CD4-positive, alpha-beta T cell treated with Interleukin-4 for 1 hour (primary cell): Measurements from ENCODE around the gene AP3B2.
"Not testable (repeated sequence)": the region's sequence is repeated elsewhere in the genome, so short reads cannot be mapped to it uniquely, and the experiment has no call there.

ENCODE experiments used
- DNase-seq, 2 donors: peaks; one replicate each; pipeline ENCODE4 v3.0.0-alpha.2; 2020 to 2022

Gene AP3B2

DNA sequence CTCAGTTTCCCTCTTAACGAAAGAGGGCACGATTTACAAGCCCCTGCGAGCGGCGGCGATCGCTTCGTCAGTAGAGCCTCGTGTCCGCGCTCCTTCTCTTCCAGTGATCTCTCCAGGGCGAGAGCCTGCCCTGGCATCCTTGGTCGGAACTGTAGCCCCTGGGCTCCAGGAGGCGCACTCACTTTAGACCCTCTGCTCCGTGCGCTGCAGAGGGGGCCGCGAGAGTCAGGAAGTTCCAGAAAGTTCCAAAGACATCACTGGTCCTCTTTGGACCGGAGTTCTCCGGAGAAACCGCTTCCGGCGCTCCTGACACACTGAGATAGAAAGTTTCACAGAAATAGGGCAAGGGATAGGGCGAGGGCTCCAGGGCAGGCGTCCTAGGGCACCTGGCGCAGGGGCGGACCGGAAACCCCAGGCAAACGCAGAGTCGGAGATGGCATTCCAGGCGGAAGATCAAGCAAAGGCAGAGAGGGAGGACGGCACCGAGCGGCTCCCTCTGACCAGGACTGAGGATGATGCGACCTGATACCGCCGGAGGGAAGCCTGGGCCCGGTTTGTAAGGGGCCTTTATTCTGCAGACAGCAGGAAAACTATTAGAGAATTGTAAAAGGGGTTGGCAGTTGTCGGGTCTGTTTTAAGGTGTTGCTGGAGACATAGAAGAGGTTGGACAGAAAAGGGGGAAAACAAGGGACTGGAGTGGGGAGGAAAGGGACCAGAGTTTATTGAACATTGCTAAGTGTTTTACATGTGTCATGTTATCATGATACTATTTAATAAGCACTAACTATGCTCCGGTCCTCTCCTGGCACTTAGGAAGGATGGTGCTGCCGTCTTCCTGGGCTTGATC is 61.2 kb downstream of the AP3B2 start:
- DNase-seq: no peak

DNA sequence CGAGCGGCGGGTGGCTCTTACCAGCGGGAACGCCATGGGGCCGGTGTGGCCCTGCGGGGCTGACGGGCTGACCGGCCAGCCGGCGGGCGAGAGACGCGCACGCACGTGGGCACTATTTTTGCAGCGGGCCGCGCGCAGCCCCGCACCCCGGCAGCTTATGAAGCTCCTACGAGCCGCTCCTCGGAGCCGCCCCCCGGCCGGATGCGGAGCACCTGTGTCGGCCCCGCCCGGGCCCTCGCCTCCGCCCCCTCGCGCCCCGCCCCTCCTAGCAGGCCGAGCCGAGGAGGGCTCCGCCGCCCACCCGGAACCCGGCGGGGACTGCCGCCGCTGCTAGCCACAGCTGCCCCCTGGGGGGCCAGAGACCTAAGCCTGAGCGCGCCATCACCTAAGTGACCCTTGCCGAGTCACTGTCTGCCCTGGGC is 61.8 kb downstream of the AP3B2 start:
- DNase-seq: peak in 1 of 2 donors; percentile 38

GRCh38 chr15:82647045-82647834 is 62.4 kb downstream of the AP3B2 start, which contains the start of gene CPEB1:
CPEB1 (minus strand) TSS chr15:82647363; CDS start chr15:82628459, 18,904 bp downstream.
- DNase-seq: peak in 1 of 2 donors; percentile 24

GRCh38 chr15:82646250-82647044 is 63.2 kb downstream of the AP3B2 start:
- no peak for DNase-seq

DNA sequence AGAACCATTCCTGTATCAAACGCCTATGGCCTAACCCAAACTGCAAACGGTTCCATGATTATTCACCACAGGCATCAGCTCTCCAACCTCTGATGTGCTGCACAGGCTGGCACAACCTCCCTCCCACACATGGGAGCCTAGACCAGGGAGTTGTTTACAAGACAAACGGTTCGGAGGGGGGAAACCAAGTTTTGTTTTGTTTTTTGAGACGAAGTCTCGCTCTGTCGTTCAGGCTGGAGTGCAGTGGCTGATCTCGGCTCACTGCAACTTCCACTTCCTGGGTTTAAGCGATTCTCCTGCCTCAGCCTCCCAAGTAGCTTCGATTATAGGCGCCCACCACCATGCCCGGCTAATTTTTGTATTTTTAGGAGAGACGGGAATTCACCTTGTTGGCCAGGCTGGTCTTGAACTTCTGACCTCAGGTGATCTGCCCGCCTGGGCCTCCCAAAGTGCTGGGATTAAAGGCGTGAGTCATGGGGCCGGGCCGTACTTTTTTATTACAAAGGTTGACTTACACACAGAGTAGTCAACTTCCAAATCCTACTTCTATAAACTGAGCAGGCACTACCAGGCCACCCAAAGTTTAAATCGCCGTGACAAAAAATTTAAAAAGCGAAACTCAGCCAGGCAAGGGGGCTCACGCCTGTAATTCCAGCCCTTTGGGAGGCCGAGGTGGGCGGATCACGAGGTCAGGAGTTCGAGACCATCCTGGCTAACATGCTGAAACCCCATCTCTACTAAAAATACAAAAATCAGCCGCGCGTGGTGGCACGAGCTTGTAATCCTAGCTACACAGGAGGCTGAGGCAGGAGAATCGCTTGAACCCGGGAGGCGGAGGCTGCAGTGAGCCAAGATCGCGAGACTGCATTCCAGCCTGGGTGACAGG is 64.5 kb downstream of the AP3B2 start:
- DNase-seq: not testable (repeated sequence)

DNA sequence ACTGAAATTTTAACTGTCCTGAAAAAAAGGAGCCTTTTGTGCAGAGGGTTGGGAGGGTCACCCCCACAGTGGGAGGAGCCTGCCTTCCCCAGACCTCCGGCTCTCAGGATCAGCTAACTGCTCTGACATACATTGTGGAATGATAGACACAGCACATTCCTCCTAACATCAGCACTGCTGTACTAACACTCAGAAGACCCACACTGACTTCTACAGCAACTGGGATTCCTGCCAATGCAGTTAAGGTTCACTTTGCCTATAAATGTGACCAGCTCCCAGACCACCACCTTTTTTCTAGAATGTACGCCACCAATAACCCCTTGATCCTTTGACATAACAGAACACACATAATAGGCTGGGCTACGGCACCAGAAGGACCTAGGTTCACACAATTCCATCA is 65.7 kb downstream of the AP3B2 start:
- no peak for DNase-seq

GRCh38 chr15:82642656-82643055 is 67.0 kb downstream of the AP3B2 start:
- DNase-seq: no peak

DNA sequence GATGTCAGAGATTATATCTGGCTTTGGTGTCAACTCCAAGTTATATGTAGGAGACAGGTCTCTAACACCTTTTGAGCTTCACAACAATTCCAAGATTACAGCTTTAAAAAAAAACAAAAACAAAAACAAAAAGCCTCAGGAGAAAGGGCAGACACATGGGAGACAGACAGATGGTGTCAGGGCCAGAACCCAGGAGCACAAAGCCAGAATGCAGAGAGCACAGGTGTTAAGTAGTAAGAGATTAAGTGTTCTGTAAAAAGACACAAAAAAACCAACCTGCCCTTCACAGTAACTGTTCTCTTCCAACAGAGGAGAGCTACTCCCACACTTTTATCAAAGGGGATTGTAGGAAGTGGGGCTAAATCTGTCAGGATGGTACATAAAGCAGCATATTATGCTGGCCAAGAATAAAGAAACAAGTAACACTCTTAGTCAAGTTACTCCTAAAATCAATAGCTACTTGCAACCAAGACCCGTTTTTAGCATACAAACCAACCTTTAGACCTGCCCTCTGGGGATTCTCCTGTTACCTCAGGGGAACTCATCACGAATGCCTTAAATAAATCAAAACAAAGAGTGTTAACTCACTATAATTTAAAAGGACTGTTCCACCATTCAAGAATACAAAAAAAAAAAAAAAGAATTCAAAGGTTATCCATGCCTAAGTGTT is 68.4 kb downstream of the AP3B2 start:
- DNase-seq: no peak

DNA sequence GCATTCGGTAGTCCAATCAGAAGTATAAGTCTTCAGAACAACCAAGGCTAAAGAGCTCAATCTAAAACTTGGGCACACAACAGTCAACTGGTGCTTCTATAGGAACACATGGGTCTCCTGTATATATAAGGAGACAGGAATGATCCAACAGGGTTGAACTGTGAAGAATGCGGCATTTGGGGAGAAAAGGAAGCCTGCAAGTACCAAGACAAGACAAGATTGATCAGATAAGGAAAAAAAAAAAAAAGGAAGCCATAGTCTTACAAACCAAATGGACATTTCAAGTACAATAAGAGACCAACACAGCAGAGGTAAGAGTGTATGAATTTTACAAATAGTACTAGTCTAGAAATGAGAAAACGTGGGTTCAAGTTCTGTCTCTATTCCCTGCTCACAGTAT is 69.0 kb downstream of the AP3B2 start:
- no peak for DNase-seq

- DNase-seq: no peak
Observed at GRCh38 chr15:82635798-82636197, 73.9 kb downstream of the AP3B2 start.

DNA sequence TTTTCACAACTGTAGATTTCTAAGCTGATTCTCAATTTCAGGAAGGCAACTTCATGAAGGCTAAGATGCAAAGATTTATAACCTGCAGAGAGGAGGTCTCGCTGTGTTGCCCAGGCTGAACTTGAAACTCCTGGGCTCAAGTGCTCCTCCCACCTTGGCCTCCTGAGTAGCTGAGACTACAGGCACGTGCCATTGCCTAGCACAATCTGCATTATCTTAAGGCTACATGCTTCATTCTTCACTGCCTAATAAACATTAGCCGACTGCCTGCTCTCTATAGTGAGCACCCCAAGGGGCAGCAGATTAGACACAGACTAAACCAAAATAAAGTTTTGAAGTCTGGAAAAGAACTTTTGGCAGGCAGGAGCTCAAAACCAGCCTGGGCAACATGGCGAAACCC is 79.6 kb downstream of the AP3B2 start:
- DNase-seq: no peak

DNA sequence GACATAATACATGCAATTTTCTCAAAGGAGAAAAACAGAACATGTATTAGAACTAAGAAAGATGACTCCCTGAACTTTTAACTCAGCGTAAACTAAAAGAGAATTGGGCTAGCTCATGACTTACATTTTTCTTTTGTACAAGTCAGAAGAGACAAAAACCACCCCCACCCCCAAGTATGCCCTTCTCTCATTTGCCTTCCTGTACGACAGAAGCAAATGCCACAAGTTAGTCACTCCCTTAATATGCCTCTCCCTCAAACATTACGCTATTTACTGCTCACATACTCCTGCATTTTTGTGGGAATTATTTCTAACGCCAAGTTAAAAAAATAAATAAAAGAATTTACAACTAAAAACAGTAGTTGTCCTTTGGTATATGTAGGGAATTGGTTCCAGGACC is 84.5 kb downstream of the AP3B2 start:
- DNase-seq: no peak

DNA sequence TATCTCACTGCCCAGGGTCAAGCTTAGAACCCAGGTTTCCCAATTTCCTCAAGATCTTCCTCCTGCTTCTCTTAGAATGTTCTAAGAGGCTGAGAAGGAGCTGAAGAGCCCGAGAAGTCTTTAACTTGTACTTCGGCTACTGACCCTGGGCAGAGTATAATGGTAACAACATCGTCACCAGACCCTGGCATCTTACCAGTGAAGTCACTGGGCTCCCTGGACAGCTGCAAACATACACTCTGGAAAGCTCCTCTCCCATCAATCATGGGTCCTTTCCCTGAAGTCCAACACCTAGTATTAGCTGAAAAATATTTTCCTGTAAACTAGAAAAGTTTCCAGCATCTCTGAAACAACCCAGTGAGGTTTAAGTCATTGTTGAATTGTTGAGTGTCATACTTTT is 85.2 kb downstream of the AP3B2 start:
- DNase-seq: no peak

DNA sequence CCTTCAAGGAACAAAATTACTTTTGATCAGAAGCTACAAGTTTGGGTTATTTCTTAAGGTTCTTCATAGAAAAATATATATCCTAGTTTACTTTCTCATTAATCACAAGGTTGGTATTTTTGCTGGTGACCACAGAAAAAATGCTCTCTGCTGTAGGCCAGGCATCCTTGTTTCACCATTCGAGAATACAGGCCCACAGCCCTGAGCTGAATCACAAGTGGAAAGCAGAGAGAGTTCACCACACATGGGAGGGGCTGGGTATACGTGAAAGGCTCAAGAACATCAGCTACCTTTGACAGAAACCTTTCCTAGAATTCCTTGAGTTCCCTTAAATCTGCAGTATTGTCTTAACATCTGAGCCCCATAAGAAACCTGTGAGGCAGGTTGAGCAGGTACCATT is 85.7 kb downstream of the AP3B2 start:
- no peak for DNase-seq

DNA sequence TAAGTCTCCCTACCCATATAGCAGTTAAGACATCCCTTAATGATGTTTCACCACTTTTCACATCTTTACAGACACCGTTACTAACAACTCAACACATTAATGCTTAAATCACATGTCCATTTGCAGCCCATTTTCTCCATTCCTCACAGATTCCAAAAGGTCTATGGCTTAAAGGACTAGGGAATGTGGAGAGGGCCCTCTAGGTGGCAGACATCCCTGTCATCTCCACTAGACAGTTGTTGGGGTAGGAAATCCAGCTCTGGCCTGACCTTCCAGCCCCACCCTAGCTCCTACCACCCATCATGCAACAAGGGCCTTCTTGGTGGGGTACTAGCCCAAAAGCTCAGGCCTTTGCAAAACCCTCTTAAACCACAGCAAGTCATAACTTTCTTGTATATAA is 87.7 kb downstream of the AP3B2 start:
- DNase-seq: no peak

DNA sequence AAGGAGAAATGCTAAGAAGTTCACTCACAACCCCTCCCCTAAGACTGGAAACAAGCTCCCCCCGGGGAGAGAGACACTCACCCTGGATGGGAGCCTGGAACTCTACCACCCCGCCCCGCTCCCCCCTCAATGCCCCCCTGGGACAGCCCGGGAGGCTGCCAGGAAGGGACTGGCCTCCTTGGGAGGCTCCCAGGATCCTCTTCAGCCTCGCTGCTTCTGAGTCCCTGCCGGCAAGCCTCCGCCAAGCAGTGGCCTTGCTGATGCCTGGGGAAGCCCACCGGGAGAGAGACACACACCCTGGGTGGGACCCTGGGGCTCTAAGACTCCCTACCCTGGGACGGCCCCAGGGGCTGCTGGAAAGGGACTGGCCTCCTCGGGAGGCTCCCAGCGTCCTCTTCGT is 95.9 kb downstream of the AP3B2 start:
- no peak for DNase-seq

DNA sequence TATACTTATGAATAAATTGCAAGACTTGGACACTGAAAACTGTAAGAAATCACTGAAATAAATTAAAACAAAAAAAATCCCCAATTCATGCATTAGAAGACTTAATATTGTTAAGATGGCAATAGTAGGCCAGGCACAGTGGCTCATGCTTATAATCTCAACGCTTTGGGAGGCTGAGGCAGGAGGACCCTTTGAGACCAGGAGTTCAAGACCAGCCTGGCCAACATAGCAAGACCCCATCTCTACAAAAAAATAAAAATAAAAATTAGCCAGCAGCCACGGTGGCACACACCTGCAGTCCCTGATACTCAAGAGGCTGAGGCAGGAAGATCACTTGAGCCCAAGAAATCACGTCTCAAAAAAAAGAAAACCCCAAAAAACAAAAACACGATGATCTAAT is 98.3 kb downstream of the AP3B2 start:
- DNase-seq: no peak
